ENCODE results near the gene SUCLG2. TPM values are rescaled to one million over a fixed set of nuclear protein-coding genes. Genes with fewer than 3 reads are reported as not detected.

Gene SUCLG2
- total and polyA plus RNA-seq, 10 of the 15 experiments (the other 5 are each of a cell fraction or from before 2014, with no cell fraction given), result 17.8 to 50.9 (median 37.2) TPM

- Histone ChIP-seq H2AFZ (ENCODE audit: control insufficient read depth, low read depth, low read length) (no peak overlapping the region), H4K20me1 (ENCODE audit: control insufficient read depth, insufficient read depth) (no peaks in the 10 kb centered on the region), H3K36me3 (ENCODE audit: control insufficient read depth in 2 of 2, insufficient read depth in 2 of 2, low read length in 1 of 2) (peaks cover 0 to 14% of the 10 kb centered on the region in 2 experiments; a peak in 1 of 4 replicates), H3K9ac (ENCODE audit: control insufficient read depth, insufficient read depth, low read length) (no peak overlapping the region), H3K9me3 (replicated peaks; ENCODE audit: control insufficient read depth, insufficient read depth, low read length) (no peaks in the 10 kb centered on the region; the same call in 2 of the 3 replicates), H3K27ac (ENCODE audit: control insufficient read depth, insufficient read depth) (no peak overlapping the region), H3K4me1 (ENCODE audit: control insufficient read depth, insufficient read depth, low read length) (no peaks in the 10 kb centered on the region; the same call in 1 of the 2 replicates), H3K4me3 (no peak overlapping the region), H3K79me2 (ENCODE audit: control insufficient read depth, insufficient read depth, low read length) (peaks cover 2% of the 10 kb centered on the region; the same call in 1 of the 2 replicates), H3K27me3 (replicated peaks in 1 of 2; ENCODE audit: control insufficient read depth in 2 of 2, insufficient read depth in 2 of 2, low read length in 1 of 2) (no peaks in the 10 kb centered on the region), H3K4me2 (ENCODE audit: control insufficient read depth, insufficient read depth) (no peak overlapping the region)
- RAD21 ChIA-PET (ENCODE audit: unreplicated experiment), result no interaction called here
- intact Hi-C loops (cut with micrococcal nuclease; ENCODE audit: unreplicated experiment) (no loop called here), in situ Hi-C loops (cut with MboI) (no loop called here)
- no peak for FAIRE-seq
- no peak for ATAC-seq
- WGBS (ENCODE audit: insufficient coverage, insufficient replicate concordance, low lambda C conversion rate, missing lambda C conversion rate), result 93% methylated on average over 3 of the region's 3 CpGs
- POLR2A ChIA-PET, result no interaction called here
- no peak for TF ChIP-seq POLR2A (IDR thresholded peaks at IDR 0.05; ENCODE audit: low read depth, low read length)
- no peak for DNase-seq (ENCODE audit: low read depth, low spot score)
- BruUV-seq (replicated peaks), result no TSS peak
- CTCF ChIA-PET, result interaction anchor here (1.1 kb wide), 1 partner anchor 20 kb away, joined by 3 read pairs; no protein-coding TSS in a partner anchor
- SMC1A ChIA-PET (ENCODE audit: uncharacterized antibody, unreplicated experiment), result interaction anchor here (1.2 to 1.4 kb wide), 2 partner anchors 17 to 648 kb away, joined by 3 to 4 read pairs; no protein-coding TSS in a partner anchor
These were observed 34.4 kb downstream of the SUCLG2 start for GRCh38 chr3:67619991-67620390.

GRCh38 chr3:67617518-67617917, 36.9 kb downstream of the SUCLG2 start:
- Histone ChIP-seq H3K36me3 (ENCODE audit: control insufficient read depth in 2 of 2, insufficient read depth in 2 of 2, low read length in 1 of 2) (peaks cover 0 to 11% of the 10 kb centered on the region in 2 experiments; a peak in 1 of 4 replicates), H4K20me1 (ENCODE audit: control insufficient read depth, insufficient read depth) (no peaks in the 10 kb centered on the region), H3K79me2 (ENCODE audit: control insufficient read depth, insufficient read depth, low read length) (no peaks in the 10 kb centered on the region), H3K4me3 (no peak overlapping the region), H3K27ac (ENCODE audit: control insufficient read depth, insufficient read depth) (no peak overlapping the region), H3K4me1 (ENCODE audit: control insufficient read depth, insufficient read depth, low read length) (no peaks in the 10 kb centered on the region; the same call in 1 of the 2 replicates), H3K9ac (ENCODE audit: control insufficient read depth, insufficient read depth, low read length) (no peak overlapping the region), H3K9me3 (replicated peaks; ENCODE audit: control insufficient read depth, insufficient read depth, low read length) (no peaks in the 10 kb centered on the region; the same call in 2 of the 3 replicates), H2AFZ (ENCODE audit: control insufficient read depth, low read depth, low read length) (no peak overlapping the region), H3K27me3 (replicated peaks in 1 of 2; ENCODE audit: control insufficient read depth in 2 of 2, insufficient read depth in 2 of 2, low read length in 1 of 2) (no peaks in the 10 kb centered on the region), H3K4me2 (ENCODE audit: control insufficient read depth, insufficient read depth) (no peak overlapping the region)
- BruUV-seq (replicated peaks), result no TSS peak
- ChIA-PET RAD21 (ENCODE audit: unreplicated experiment) (no interaction called here), SMC1A (ENCODE audit: uncharacterized antibody, unreplicated experiment) (no interaction called here), CTCF (no interaction called here), POLR2A (no interaction called here)
- in situ Hi-C loops (cut with MboI) (no loop called here), intact Hi-C loops (cut with micrococcal nuclease; ENCODE audit: unreplicated experiment) (no loop called here)
- FAIRE-seq (no peak), ATAC-seq (peak; percentile 76), DNase-seq (ENCODE audit: low read depth, low spot score) (no peak)
- 100% methylated on average over 1 of the region's 1 CpG for WGBS (ENCODE audit: insufficient coverage, insufficient replicate concordance, low lambda C conversion rate, missing lambda C conversion rate)
- 0 out of 2 replicates have a peak, but pooled peaks have one; percentile 30 for TF ChIP-seq MTA2 (IDR thresholded peaks at IDR 0.05; ENCODE audit: low read depth)
- TF ChIP-seq TAF1 (IDR thresholded peaks at IDR 0.05; ENCODE audit: borderline replicate concordance, low read depth, low read length), result no peak
- peak in 1 of 2 experiments; percentile 28; a peak in 1 of 4 replicates for TF ChIP-seq BHLHE40 (IDR thresholded peaks at IDR 0.05; ENCODE audit: borderline replicate concordance in 1 of 2, low read depth in 2 of 2, low read length in 1 of 2)
- 0 out of 2 replicates have a peak, but pooled peaks have one; percentile 20 for TF ChIP-seq DPF2 (IDR thresholded peaks at IDR 0.05)
- no peak for TF ChIP-seq ZSCAN29 (IDR thresholded peaks at IDR 0.05)
- TF ChIP-seq BCL11A (IDR thresholded peaks at IDR 0.05; ENCODE audit: low read depth, low read length), result no peak
- TF ChIP-seq TCF7 (IDR thresholded peaks at IDR 0.05; ENCODE audit: borderline replicate concordance), result no peak
- TF ChIP-seq STAT1 (conservative IDR thresholded peaks at IDR 0.05), result no peak
- TF ChIP-seq RUNX3 (IDR thresholded peaks at IDR 0.05; ENCODE audit: low read length), result no peak
- no peak for TF ChIP-seq RELB (IDR thresholded peaks at IDR 0.05; ENCODE audit: low read depth)
- TF ChIP-seq IRF4 (IDR thresholded peaks at IDR 0.05; ENCODE audit: low read depth, low read length), result peak; percentile 31; the same call in 1 of the 2 replicates
- no peak for TF ChIP-seq TCF3 (IDR thresholded peaks at IDR 0.05; ENCODE audit: borderline replicate concordance, insufficient read depth, low read depth, low read length)
- TF ChIP-seq ZNF384 (IDR thresholded peaks at IDR 0.05; ENCODE audit: borderline replicate concordance, low read depth, low read length), result no peak
- TF ChIP-seq SIN3A (IDR thresholded peaks at IDR 0.05; ENCODE audit: low read depth, low read length), result no peak
- TF ChIP-seq YBX1 (IDR thresholded peaks at IDR 0.05), result no peak
- 0 out of 4 replicates have a peak, but pooled peaks of 1 of the 2 experiments have one; percentile 12 for TF ChIP-seq EP300 (IDR thresholded peaks at IDR 0.05; ENCODE audit: borderline replicate concordance in 1 of 2, control insufficient read depth in 1 of 2, low read depth in 2 of 2, low read length in 2 of 2)
- TF ChIP-seq NRF1 (conservative IDR thresholded peaks at IDR 0.05; ENCODE audit: low read depth, low read length), result no peak
- peak; percentile 90 for TF ChIP-seq SPI1 (IDR thresholded peaks at IDR 0.05; ENCODE audit: borderline replicate concordance, insufficient read depth, low read depth, low read length)
